SK-N-SH (cell line): ENCODE measurements around the gene DNAJC17. TPM values are rescaled to one million over a fixed set of nuclear protein-coding genes. Genes with fewer than 3 reads are reported as not detected.

Experiments used
- CTCF ChIA-PET: fragments of 300-600, 350-600 bp; formaldehyde crosslinking; extraction: SDS; loops from one replicate; lab custom pipeline; 2021; lab: Yijun Ruan, JAX
- POLR2A ChIA-PET: fragments of 350-600 bp; sonication (Branson Sonifier 250); formaldehyde crosslinking; extraction: SDS; loops from one replicate; lab custom pipeline; 2020; ENCODE audit warnings: antibody characterized with exemption, inconsistent platforms; lab: Yijun Ruan, JAX
- DNase-seq: peaks from one replicate; pipeline ENCODE4 v3.0.0; 2012
- H2AFZ ChIP-seq: fragments of 200-600 bp; sonication (generic); 2 replicates; pipeline ENCODE4 v1.8.1; 2016; ENCODE audit warnings: antibody characterized with exemption, mild to moderate bottlenecking, low read depth
- H3F3A ChIP-seq: fragments of 200-600 bp; sonication (generic); replicated peaks from 2 replicates; pipeline ENCODE3; 2016; ENCODE audit warnings: antibody characterized with exemption, mild to moderate bottlenecking; ENCODE audit not compliant: insufficient read depth
- H3K27ac ChIP-seq, 2 experiments: fragments of 200-500 bp in 1 of 2; fragments of 200-600 bp in 1 of 2; sonication (Bioruptor generic) in 1 of 2; sonication (generic), shearing (Covaris generic) in 1 of 2; 2 replicates each; pipeline versions ENCODE4 v1.5.1 to v1.6.1; 2014 to 2016; ENCODE audit warnings: low read depth in 2 of 2, inconsistent platforms in 1 of 2, low read length in 1 of 2, mild to moderate bottlenecking in 1 of 2, mixed read lengths in 1 of 2
- H3K27me3 ChIP-seq: fragments of 200-600 bp; sonication (generic), shearing (Covaris generic); 2 replicates; pipeline ENCODE4 v1.6.1; 2016; ENCODE audit warnings: mixed run types; ENCODE audit not compliant: insufficient read depth
- H3K36me3 ChIP-seq, 2 experiments: fragments of 200-500 bp in 1 of 2; fragments of 200-600 bp in 1 of 2; sonication (Bioruptor generic) in 1 of 2; sonication (generic) in 1 of 2; replicated peaks in 1 of 2; 2 replicates each; pipeline versions ENCODE3 to v1.5.1; 2014 to 2016; ENCODE audit warnings: low read length in 1 of 2, mild to moderate bottlenecking in 1 of 2; ENCODE audit not compliant: insufficient read depth in 2 of 2, control insufficient read depth in 1 of 2
- H3K4me1 ChIP-seq, 2 experiments: fragments of 200-500 bp in 1 of 2; fragments of 200-600 bp in 1 of 2; sonication (Bioruptor generic) in 1 of 2; sonication (generic), shearing (Covaris generic) in 1 of 2; 2 replicates each; pipeline versions ENCODE4 v1.5.1 to v1.6.1; 2014 to 2016; ENCODE audit warnings: low read depth in 1 of 2, low read length in 1 of 2, mixed run types in 1 of 2; ENCODE audit not compliant: insufficient read depth in 2 of 2, control insufficient read depth in 1 of 2
- H3K4me2 ChIP-seq: fragments of 200-600 bp; sonication (generic), shearing (Covaris generic); 2 replicates; pipeline ENCODE4 v1.6.1; 2017; ENCODE audit warnings: mixed run types
- H3K4me3 ChIP-seq, 2 experiments: fragments of 200-500 bp in 1 of 2; fragments of 200-600 bp in 1 of 2; sonication (Bioruptor generic) in 1 of 2; sonication (generic), shearing (Covaris generic) in 1 of 2; 2 replicates each; pipeline versions ENCODE4 v1.5.1 to v1.8.1; 2014 to 2016; ENCODE audit warnings: low read depth in 2 of 2, inconsistent platforms in 1 of 2, low read length in 1 of 2, mild to moderate bottlenecking in 1 of 2, mixed read lengths in 1 of 2, moderate library complexity in 1 of 2
- H3K79me2 ChIP-seq: fragments of 200-600 bp; sonication (generic); 2 replicates; pipeline ENCODE4 v1.8.1; 2017; ENCODE audit warnings: mild to moderate bottlenecking; ENCODE audit not compliant: insufficient read depth
- H3K9ac ChIP-seq: fragments of 200-600 bp; sonication (generic); 2 replicates; pipeline ENCODE4 v1.6.1; 2017; ENCODE audit warnings: mixed run types
- H3K9me2 ChIP-seq: fragments of 200-600 bp; sonication (generic); 2 replicates; pipeline ENCODE4 v1.6.1; 2017; ENCODE audit warnings: mixed run types
- H3K9me3 ChIP-seq: fragments of 200-600 bp; sonication (generic); 2 replicates; pipeline ENCODE4 v1.6.1; 2017; ENCODE audit warnings: mixed run types, mild to moderate bottlenecking, moderate library complexity
- H4K20me1 ChIP-seq: fragments of 200-600 bp; sonication (generic); 2 replicates; pipeline ENCODE4 v1.6.1; 2017; ENCODE audit warnings: mild to moderate bottlenecking, mixed run types; ENCODE audit not compliant: insufficient read depth
- CHD2 ChIP-seq: fragments of 150-350 bp; IDR thresholded peaks from 2 replicates; pipeline ENCODE4 v1.6.1; 2018; ENCODE audit warnings: low read length; ENCODE audit not compliant: partially characterized antibody
- FOSL2 ChIP-seq: IDR thresholded peaks from 2 replicates; pipeline ENCODE4 v1.4.0; 2012; ENCODE audit warnings: low read depth, mild to moderate bottlenecking, moderate library complexity, borderline replicate concordance
- FOXM1 ChIP-seq: IDR thresholded peaks from 2 replicates; pipeline ENCODE4 v1.4.0; 2012; ENCODE audit warnings: low read depth, mild to moderate bottlenecking
- MAX ChIP-seq: IDR thresholded peaks from 2 replicates; pipeline ENCODE4 v1.4.0; 2012; ENCODE audit warnings: low read depth
- MEF2A ChIP-seq: IDR thresholded peaks from 2 replicates; pipeline ENCODE4 v1.4.0; 2012; ENCODE audit warnings: low read depth, borderline replicate concordance
- NRF1 ChIP-seq: IDR thresholded peaks from 2 replicates; pipeline ENCODE4 v1.6.1; 2012; ENCODE audit warnings: low read depth, mild to moderate bottlenecking, low read length
- PBX3 ChIP-seq: IDR thresholded peaks from 2 replicates; pipeline ENCODE4; 2012
- SIN3A ChIP-seq: IDR thresholded peaks from 2 replicates; pipeline ENCODE4 v1.6.1; 2012; ENCODE audit warnings: low read depth, mild to moderate bottlenecking, low read length, moderate library complexity, borderline replicate concordance
- SMC3 ChIP-seq: IDR thresholded peaks from 2 replicates; pipeline ENCODE4 v1.6.1; 2012; ENCODE audit warnings: low read depth, low read length, improper control_type of control experiment
- TAF1 ChIP-seq: IDR thresholded peaks from 2 replicates; pipeline ENCODE4 v1.6.1; 2012; ENCODE audit warnings: low read depth, mild to moderate bottlenecking, low read length, moderate library complexity, borderline replicate concordance
- TCF12 ChIP-seq: IDR thresholded peaks from 2 replicates; pipeline ENCODE4 v1.4.0; 2012
- USF2 ChIP-seq: fragments of 150-350 bp; IDR thresholded peaks from 2 replicates; pipeline ENCODE4 v1.6.1; 2017; ENCODE audit warnings: antibody characterized with exemption, low read length, low read depth, borderline replicate concordance
- whole genome bisulfite sequencing: methylation state at CpG from one replicate; pipeline ENCODE4 v1.1.6; 2017; ENCODE audit warnings: low lambda C conversion rate; 5-methylcytosine and 5-hydroxymethylcytosine counted together
- polyA plus RNA-seq, 3 experiments: library from polyadenylated mRNA; depleted of rRNA; stranded (reverse); fragments of >200 nt; gene quantifications; 2 replicates each; pipeline ENCODE4 v1.2.3, GENCODE V29; 2012

The DNAJC17 gene
- polyA plus RNA-seq, 1 of the 3 experiments (the other 2 are of a cell fraction): 61.6 TPM

- CTCF ChIA-PET: interaction anchor here (0.7 to 1.9 kb wide), 4 partner anchors 11 to 90 kb away, joined by 3 to 9 read pairs (median 5); no protein-coding TSS in a partner anchor
- Histone ChIP-seq H3K9ac (no peak overlapping the region), H4K20me1 (no peaks in the 10 kb centered on the region), H3K4me2 (no peak overlapping the region), H3K27me3 (no peaks in the 10 kb centered on the region), H3F3A (no peaks in the 10 kb centered on the region), H3K9me3 (no peaks in the 10 kb centered on the region), H3K4me3 (no peak overlapping the region), H2AFZ (no peak overlapping the region), H3K9me2 (no peaks in the 10 kb centered on the region), H3K27ac (no peak overlapping the region), H3K36me3 (no peaks in the 10 kb centered on the region), H3K79me2 (no peaks in the 10 kb centered on the region), H3K4me1 (peaks cover 0 to 3% of the 10 kb centered on the region in 2 experiments; a peak in 2 of 4 replicates)
- no peak for DNase-seq
- POLR2A ChIA-PET: no interaction called here
- WGBS: 96% methylated on average over 2 of the region's 2 CpGs
- TF ChIP-seq NRF1: no peak
- TF ChIP-seq MAX: no peak
- TF ChIP-seq FOSL2: no peak
- TF ChIP-seq SIN3A: no peak
- no peak for TF ChIP-seq USF2
- TF ChIP-seq MEF2A: no peak
- no peak for TF ChIP-seq TAF1
- no peak for TF ChIP-seq FOXM1
- TF ChIP-seq TCF12: no peak
- no peak for TF ChIP-seq PBX3
These were observed 23.6 kb upstream of the DNAJC17 start for GRCh38 chr15:40830884-40831283.

GRCh38 chr15:40829115-40829514 lies 21.8 kb upstream of the DNAJC17 start:
- no peaks in the 10 kb centered on the region for H3F3A ChIP-seq
- H3K4me1 ChIP-seq: no peaks in the 10 kb centered on the region; a peak in 1 of 4 replicates
- no peaks in the 10 kb centered on the region for H4K20me1 ChIP-seq
- H3K9me2 ChIP-seq: no peaks in the 10 kb centered on the region
- H3K4me2 ChIP-seq: no peak overlapping the region
- WGBS: 84% methylated on average over 5 of the region's 7 CpGs
- ChIA-PET POLR2A (no interaction called here), CTCF (interaction anchor here (0.9 to 2.1 kb wide), 4 partner anchors 12 to 65 kb away, joined by 3 to 8 read pairs (median 4); partner anchors contain the start of gene VPS18)
- no peak overlapping the region for H3K9ac ChIP-seq
- DNase-seq: no peak
- no peak overlapping the region for H3K4me3 ChIP-seq
- H3K27ac ChIP-seq: no peak overlapping the region
- no peaks in the 10 kb centered on the region for H3K36me3 ChIP-seq
- TF ChIP-seq CHD2 (no peak), SMC3 (no peak), FOXM1 (no peak), USF2 (no peak)
- no peaks in the 10 kb centered on the region for H3K27me3 ChIP-seq
- no peaks in the 10 kb centered on the region for H3K79me2 ChIP-seq
- no peaks in the 10 kb centered on the region for H3K9me3 ChIP-seq
- H2AFZ ChIP-seq: no peak overlapping the region
